NCI-H82 (cell line): ENCODE data around the gene LRRC37B.
A peak's percentile ranks its signal among the peaks of the same experiment; 100 is the strongest.
"Not testable (repeated sequence)": the region's sequence is repeated elsewhere in the genome, so short reads cannot be mapped to it uniquely, and the experiment has no call there.

Source experiments
- DNase-seq: peaks from one replicate; lab custom pipeline; 2025; lab: John Stamatoyannopoulos, UW

Gene LRRC37B

GRCh38 chr17:32006957-32007462, at the start of gene LRRC37B:
Gene LRRC37B, plus strand, starts transcription at chr17:32007383. Its CDS starts 14,010 bp downstream, at chr17:32021393.
- peak; percentile 91 for DNase-seq

DNA sequence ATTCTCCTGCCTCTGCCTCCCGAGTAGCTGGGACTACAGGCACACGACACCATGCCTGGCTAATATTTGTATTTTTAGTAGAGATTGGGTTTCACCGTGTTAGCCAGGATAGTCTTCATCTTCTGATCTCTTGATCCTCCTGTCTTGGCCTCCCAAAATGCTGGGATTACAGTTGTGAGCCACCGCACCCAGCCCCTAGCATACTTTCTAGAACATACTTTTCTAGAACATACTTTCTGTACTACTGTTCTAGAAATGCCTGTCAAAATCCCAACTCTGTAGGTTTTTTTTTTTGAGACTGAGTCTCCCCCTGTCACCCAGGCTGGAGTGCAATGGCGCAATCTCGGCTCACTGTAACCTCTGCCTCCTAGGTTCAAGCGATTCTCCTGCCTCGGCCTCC, 43.1 kb upstream of the LRRC37B start:
- not testable (repeated sequence) for DNase-seq

GRCh38 chr17:31967648-31968047, 39.5 kb upstream of the LRRC37B start:
- DNase-seq: no peak

- DNase-seq: not testable (repeated sequence)
Observed at GRCh38 chr17:31970416-31970815, 36.8 kb upstream of the LRRC37B start.

- not testable (repeated sequence) for DNase-seq
Observed at GRCh38 chr17:31974269-31975071, 32.7 kb upstream of the LRRC37B start.

DNA sequence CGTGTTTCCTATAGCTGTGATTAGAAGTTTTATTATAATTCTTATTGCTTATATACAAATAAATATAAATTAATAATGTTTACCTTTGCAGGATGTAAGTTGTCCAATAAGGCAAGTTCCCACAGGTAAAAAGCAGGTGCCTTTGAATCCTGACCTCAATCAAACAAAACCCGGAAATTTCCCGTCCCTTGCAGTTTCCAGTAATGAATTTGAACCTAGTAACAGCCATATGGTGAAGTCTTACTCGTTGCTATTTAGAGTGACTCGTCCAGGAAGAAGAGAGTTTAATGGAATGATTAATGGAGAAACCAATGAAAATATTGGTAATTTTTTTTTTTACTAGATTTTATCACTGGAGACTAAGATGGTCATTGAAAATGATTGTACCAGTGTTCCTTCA, 31.8 kb upstream of the LRRC37B start:
- DNase-seq: not testable (repeated sequence)

- not testable (repeated sequence) for DNase-seq
Observed at GRCh38 chr17:31991821-31992220, 15.4 kb upstream of the LRRC37B start.

DNA sequence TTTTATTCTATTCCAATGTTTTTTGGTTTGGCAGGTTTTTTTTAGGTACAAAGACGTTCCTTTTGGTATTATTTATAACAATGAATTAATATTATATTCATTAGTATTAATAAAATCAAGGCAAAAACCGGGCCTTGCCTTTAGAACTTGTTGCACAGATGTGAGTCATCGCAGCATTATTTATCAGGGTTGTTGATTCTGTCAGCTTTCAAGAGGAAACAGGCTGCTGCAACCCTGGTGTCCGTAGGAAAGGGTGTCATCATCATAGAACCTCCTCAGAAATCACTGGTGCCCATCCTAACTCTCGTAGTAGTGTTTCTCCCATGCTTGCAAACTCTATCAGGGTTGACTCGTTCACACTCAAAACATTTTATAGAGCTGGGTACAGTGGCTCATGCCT, 10.2 kb upstream of the LRRC37B start:
- no peak for DNase-seq

GRCh38 chr17:32007463-32008298, 498 bp downstream of the LRRC37B start:
- DNase-seq: peak; percentile 80

GRCh38 chr17:32009262-32009542, 2.0 kb downstream of the LRRC37B start:
- DNase-seq: no peak

GRCh38 chr17:32010114-32010513, 2.9 kb downstream of the LRRC37B start:
- no peak for DNase-seq

- no peak for DNase-seq
Observed at GRCh38 chr17:32015245-32016013, 8.2 kb downstream of the LRRC37B start.

DNA sequence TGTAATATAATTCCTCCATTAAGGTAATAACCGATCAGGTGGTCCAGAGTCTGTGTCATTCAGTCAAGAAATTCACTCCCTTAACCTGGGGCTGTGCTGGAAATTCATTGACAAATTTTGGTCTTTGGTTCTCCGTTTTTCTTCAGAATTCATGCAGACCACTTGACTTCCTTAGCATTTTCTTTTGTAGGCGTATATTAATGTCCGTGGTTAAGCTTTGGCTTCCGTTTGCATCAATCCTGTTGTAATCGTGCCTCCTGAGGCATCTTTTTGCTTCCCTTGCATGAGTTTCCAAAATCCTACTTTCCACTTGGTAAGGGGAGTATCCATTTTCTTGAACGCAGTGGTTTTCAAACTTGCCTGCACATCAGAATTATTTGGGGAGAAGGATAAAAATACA, 9.0 kb downstream of the LRRC37B start:
- DNase-seq: no peak

- DNase-seq: no peak
Observed at GRCh38 chr17:32019228-32019627, 12.0 kb downstream of the LRRC37B start.

DNA sequence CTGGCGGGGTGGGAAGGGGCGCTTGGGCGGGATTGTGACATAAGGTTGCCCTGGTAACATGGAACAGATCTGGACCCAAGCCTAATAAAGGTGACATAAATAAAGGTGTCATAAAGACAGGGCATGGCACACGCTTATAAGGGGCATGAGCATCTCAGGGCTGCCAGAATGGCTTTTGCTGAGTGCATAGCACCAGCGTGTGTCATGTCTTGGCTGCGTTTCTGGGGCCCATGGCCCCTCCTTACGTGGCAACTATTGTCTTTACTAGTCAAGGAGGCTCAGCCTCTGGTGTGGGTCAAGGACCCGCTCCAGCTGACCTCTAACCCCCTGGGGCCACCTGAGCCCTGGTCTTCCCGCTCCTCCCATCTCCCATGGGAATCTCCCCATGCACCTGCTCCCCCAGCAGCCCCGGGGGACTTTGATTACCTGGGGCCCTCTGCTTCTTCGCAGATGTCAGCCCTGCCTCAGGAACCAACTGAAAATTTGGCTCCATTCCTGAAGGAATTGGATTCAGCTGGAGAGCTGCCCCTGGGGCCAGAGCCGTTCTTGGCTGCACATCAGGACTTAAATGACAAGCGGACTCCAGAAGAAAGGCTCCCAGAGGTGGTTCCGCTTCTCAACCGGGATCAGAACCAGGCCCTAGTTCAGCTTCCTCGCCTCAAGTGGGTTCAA, 13.9 kb downstream of the LRRC37B start:
- no peak for DNase-seq

GRCh38 chr17:32021615-32021955, 14.4 kb downstream of the LRRC37B start:
- no peak for DNase-seq

DNA sequence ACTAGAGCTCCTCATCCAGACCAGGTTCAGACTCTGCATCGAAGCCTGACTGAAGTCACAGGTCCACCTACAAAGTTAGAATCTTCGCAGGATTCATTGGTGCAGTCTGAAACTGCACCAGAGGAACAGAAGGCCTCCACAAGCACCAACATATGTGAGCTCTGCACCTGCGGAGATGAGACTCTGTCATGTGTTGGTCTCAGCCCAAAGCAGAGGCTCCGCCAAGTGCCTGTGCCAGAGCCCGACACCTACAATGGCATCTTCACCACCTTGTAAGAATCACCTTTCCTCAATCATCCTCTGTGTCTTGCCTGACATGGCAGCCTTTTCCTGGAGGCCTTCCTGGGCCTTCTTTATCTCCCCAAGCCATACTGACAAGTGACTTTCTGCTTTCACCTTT, 15.4 kb downstream of the LRRC37B start:
- not testable (repeated sequence) for DNase-seq

DNA sequence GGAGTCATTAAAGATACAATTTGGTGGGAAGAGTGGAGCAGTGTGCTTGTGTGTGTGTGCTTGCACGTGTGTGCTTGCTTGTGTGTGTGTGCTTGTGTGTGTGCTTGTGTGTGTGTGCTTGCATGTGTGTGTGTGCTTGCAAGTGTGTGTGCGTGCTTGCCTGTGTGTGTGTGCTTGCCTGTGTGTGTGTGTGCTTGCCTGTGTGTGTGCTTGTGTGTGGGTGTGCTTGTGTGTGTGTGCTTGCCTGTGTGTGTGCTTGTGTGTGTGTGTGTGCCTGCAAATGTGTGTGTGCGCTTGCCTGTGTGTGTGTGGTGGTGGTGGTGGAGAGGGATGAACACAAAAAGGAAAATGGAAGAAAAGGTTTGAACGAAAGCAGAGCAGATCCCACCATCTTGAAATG, 20.1 kb downstream of the LRRC37B start:
- DNase-seq: not testable (repeated sequence)

- no peak for DNase-seq
Observed at GRCh38 chr17:32033223-32033622, 26.0 kb downstream of the LRRC37B start.

GRCh38 chr17:32033812-32034211, 26.6 kb downstream of the LRRC37B start:
- not testable (repeated sequence) for DNase-seq

GRCh38 chr17:32040246-32040645, 33.1 kb downstream of the LRRC37B start:
- not testable (repeated sequence) for DNase-seq
